Measurements from ENCODE around the gene GHR.

DNA sequence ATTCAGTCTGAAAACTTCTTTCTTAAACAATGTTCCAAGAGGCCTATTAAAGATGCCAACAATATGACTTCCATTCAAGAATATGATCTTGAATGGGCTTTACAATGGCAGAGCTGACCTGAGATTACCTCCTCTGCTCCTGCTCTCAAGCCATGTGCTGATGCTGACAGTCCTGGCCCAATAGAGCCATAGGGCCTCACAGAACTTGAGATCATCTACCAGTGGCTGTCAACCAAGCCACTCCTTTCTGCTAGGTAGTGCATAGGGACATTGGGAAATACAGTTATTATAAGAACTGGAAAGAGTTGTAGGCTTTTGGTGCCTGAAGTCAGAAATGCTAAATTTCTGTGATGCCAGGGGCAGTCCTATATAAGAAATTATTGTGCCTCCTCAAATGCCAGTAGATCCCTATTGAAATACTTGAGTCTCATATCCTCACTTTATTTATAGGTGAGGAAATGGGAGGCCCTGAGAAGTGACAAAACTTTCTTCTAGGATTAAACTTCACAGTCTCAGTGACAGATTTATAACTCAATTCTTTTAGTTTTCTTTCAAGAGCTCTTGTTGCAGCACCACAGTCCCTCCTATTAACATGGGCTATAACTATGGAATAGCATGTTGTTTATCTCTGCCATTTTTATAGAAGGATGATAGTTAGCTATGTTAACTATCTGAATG is 10.9 kb downstream of the GHR start:
- TF ChIP-seq, protein P1, sequence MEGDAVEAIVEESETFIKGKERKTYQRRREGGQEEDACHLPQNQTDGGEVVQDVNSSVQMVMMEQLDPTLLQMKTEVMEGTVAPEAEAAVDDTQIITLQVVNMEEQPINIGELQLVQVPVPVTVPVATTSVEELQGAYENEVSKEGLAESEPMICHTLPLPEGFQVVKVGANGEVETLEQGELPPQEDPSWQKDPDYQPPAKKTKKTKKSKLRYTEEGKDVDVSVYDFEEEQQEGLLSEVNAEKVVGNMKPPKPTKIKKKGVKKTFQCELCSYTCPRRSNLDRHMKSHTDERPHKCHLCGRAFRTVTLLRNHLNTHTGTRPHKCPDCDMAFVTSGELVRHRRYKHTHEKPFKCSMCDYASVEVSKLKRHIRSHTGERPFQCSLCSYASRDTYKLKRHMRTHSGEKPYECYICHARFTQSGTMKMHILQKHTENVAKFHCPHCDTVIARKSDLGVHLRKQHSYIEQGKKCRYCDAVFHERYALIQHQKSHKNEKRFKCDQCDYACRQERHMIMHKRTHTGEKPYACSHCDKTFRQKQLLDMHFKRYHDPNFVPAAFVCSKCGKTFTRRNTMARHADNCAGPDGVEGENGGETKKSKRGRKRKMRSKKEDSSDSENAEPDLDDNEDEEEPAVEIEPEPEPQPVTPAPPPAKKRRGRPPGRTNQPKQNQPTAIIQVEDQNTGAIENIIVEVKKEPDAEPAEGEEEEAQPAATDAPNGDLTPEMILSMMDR (IDR thresholded peaks at IDR 0.05): no peak
- TF ChIP-seq POLR2A (IDR thresholded peaks at IDR 0.05) (no peak), POLR2AphosphoS5 (IDR thresholded peaks at IDR 0.05) (no peak)

All from suprapubic skin (tissue), 4 donors.